Body of pancreas (tissue), 4 donors: ENCODE data around the gene DYNLT5. TPM values are rescaled to one million over a fixed set of nuclear protein-coding genes. Genes with fewer than 3 reads are reported as not detected.

Source experiments
- ATAC-seq: fragments of 150-250 bp; one replicate; pipeline ENCODE4 v1.9.1; 2016
- DNase-seq, 4 donors: peaks; one replicate each; pipeline ENCODE4 v3.0.0-alpha.2; 2019
- H3K27ac ChIP-seq, 4 donors: fragments of 200-600 bp; sonication (generic); 1 replicate in 3 of 4; 2 replicates in 1 of 4; pipeline versions ENCODE4 v1.5.1 to v1.6.1; 2016 to 2019; ENCODE audit warnings: mild to moderate bottlenecking in 1 of 4, mixed read lengths in 1 of 4, moderate library complexity in 1 of 4
- H3K27me3 ChIP-seq, 2 donors: fragments of 200-600 bp; sonication (generic); one replicate each; pipeline ENCODE4 v1.6.0; 2016; ENCODE audit warnings: mild to moderate bottlenecking in 1 of 2
- H3K36me3 ChIP-seq, 2 donors: fragments of 200-600 bp; sonication (generic); replicated peaks in 1 of 2; 2 replicates each; pipeline ENCODE4 v1.5.1; 2016; ENCODE audit warnings: low read depth in 2 of 2; ENCODE audit not compliant: insufficient read depth in 1 of 2
- H3K4me1 ChIP-seq: fragments of 200-600 bp; sonication (generic); one replicate; pipeline ENCODE4 v1.6.0; 2016
- H3K4me3 ChIP-seq, 2 donors: fragments of 200-600 bp; sonication (generic); 1 replicate in 1 of 2; 2 replicates in 1 of 2; pipeline ENCODE4 v1.5.1; 2016 to 2019
- H3K9me3 ChIP-seq, 3 donors: fragments of 200-600 bp; sonication (generic); 1 replicate in 2 of 3; 2 replicates in 1 of 3; pipeline ENCODE4 v1.5.1; 2016
- CTCF ChIP-seq, 7 experiments: fragments of 450-650 bp in 4 of 7; fragments of 200-600 bp in 3 of 7; sonication (generic) in 3 of 7; IDR thresholded peaks; one replicate each; pipeline ENCODE4 v1.5.1; 2016 to 2019; ENCODE audit warnings: antibody characterized with exemption in 7 of 7
- POLR2A ChIP-seq, 3 donors: fragments of 450-650 bp; IDR thresholded peaks; one replicate each; pipeline ENCODE4 v1.6.1; 2016; ENCODE audit warnings: antibody characterized with exemption in 3 of 3, mild to moderate bottlenecking in 2 of 3
- WGBS, 2 donors: methylation state at CpG; one replicate each; pipeline ENCODE4 v1.1.5; 2017; 5-methylcytosine and 5-hydroxymethylcytosine counted together
- intact Hi-C: fragments of 100-400 bp; cut with DNase I; formaldehyde crosslinking; loops from one replicate; pipeline ENCODE4 v1.15.1; 2023
- total RNA-seq, 2 donors: library from RNA; depleted of rRNA; stranded (reverse); fragments of >200 nt; gene quantifications; one replicate each; pipeline ENCODE4 v1.1.0, GENCODE V29; 2016

Gene DYNLT5
- total RNA-seq, 2 donors from 2014 or later = not detected

DNA sequence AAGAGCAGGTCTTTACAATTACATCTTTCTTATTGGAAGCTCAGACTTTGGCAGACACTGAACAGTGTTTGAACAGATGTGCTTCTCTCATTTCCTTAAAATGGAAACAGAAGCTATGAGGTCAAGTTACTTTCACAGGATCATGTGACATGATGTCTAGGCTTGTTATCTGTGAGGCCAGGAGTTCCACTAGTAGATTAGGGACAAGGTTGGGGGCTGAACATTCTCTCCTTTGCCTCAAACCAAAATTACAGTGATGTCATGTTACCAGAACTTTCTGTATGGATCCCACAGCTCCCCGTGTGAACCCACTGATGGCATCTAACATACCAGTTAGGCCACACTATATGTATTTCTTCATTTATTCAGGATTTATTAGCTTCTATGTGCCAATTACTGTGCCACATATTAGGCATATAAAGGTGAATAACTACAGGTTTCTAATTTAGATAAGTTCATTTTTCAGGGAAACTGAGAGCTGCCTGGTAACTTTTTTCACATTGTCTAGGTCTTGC, 6.0 kb downstream of the DYNLT5 start:
- DNase-seq = no peak
- intact Hi-C loops = no loop called here
- H3K4me1 ChIP-seq = no peaks in the 10 kb centered on the region
- no peaks in the 10 kb centered on the region for H3K27me3 ChIP-seq
- H3K36me3 ChIP-seq = no peaks in the 10 kb centered on the region
- no peak for ATAC-seq
- H3K4me3 ChIP-seq = no peak overlapping the region
- H3K9me3 ChIP-seq = no peaks in the 10 kb centered on the region
- H3K27ac ChIP-seq = no peak overlapping the region
- TF ChIP-seq CTCF (IDR thresholded peaks at IDR 0.05) (no peak), POLR2A (IDR thresholded peaks at IDR 0.05) (no peak)
- WGBS, 2 donors = 75 to 80% methylated on average over 1 of the region's 1 CpG

DNA sequence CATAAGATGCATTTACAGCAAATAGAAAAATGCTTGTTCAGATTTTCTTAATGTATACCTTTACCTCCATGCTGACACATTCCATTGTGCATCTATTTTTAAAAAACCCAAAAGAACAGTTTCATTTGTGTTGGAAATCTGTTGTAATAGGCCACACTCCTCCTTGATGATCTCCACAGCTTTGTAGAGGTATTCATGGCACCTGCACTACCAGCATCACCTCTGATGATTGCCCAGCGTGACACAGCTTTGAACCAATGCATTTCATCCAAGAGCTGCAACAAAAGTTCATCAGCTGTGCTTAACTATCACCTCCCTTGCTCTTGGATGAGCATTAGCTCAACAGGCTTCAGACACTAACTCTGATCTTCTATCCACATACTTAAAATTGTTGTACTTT, 8.2 kb downstream of the DYNLT5 start:
- Histone ChIP-seq H3K36me3 (no peaks in the 10 kb centered on the region), H3K27me3 (no peaks in the 10 kb centered on the region), H3K4me3 (no peak overlapping the region), H3K9me3 (no peaks in the 10 kb centered on the region), H3K27ac (no peak overlapping the region), H3K4me1 (no peaks in the 10 kb centered on the region)
- no peak for ATAC-seq
- 85 to 89% methylated on average over 1 of the region's 1 CpG for WGBS, 2 donors
- DNase-seq = no peak
- intact Hi-C loops = loop anchor here (10.0 kb wide), 1 partner anchor 394 kb away; no protein-coding TSS in a partner anchor
- no peak for TF ChIP-seq CTCF (IDR thresholded peaks at IDR 0.05)
- TF ChIP-seq POLR2A (IDR thresholded peaks at IDR 0.05) = no peak

DNA sequence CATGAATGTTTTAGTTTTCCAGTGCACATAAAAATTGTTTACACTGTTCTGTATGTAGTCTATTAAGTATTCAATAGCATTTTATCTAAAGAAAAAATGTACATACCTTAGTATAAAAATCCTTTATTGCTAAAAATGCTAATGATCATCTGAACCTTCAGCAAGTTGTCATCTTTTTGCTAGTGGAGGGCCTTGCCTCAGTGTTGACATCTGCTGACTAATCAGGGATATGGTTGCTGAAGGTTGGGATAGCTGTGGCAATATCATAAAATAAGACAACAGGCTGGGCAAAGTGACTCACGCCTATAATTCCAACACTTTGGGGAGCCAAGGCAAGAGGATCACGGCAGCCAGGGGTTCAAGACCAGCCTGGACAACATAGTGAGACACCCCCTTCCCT, 9.0 kb downstream of the DYNLT5 start:
- DNase-seq (no peak), ATAC-seq (no peak)
- 81 to 82% methylated on average over 2 of the region's 2 CpGs for WGBS, 2 donors
- Histone ChIP-seq H3K4me1 (no peaks in the 10 kb centered on the region), H3K4me3 (no peak overlapping the region), H3K36me3 (no peaks in the 10 kb centered on the region), H3K27me3 (no peaks in the 10 kb centered on the region), H3K27ac (no peak overlapping the region), H3K9me3 (no peaks in the 10 kb centered on the region)
- no peak for TF ChIP-seq CTCF (IDR thresholded peaks at IDR 0.05)
- no peak for TF ChIP-seq POLR2A (IDR thresholded peaks at IDR 0.05)
- intact Hi-C loops = loop anchor here (10.0 kb wide), 1 partner anchor 394 kb away; no protein-coding TSS in a partner anchor

DNA sequence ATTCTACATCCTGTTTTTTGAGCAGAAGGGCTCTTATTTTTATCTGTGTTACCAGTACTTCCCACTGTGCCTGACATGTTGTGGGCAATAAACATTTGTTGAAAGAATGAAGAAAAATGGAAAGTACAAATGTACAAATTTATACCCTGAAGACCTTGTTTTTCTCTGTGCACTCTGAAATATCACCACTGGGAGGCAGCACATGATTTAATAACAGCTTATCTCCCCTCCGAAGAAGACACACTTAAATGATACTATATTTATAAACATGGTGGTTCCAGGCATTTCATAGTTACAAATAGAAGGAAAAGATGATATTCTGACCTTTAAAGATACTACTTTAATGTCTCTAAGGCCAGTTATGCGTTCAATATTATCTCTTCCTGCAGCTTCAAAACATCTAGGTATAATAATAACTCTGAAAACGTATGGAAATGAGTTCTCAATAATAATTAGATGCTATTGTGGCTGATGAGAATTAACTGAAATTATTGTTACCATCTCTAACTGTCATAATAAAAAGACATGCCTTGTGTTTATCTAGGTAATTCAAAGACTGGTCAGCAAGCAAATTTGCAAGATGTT, 12.8 kb downstream of the DYNLT5 start:
- ATAC-seq (peak; percentile 50), DNase-seq (peak; percentile 34 to 62 (median 52))
- 13 to 15% methylated on average over 3 of the region's 3 CpGs for WGBS, 2 donors
- TF ChIP-seq CTCF (IDR thresholded peaks at IDR 0.05) (peak in 6 of 7 experiments; percentile 49 to 75 (median 65)), POLR2A (IDR thresholded peaks at IDR 0.05) (no peak)
- Histone ChIP-seq H3K27ac (no peak overlapping the region), H3K36me3 (no peaks in the 10 kb centered on the region), H3K27me3 (no peaks in the 10 kb centered on the region), H3K9me3 (no peaks in the 10 kb centered on the region), H3K4me1 (no peaks in the 10 kb centered on the region), H3K4me3 (no peak overlapping the region)
- intact Hi-C loops = loop anchor here (10.0 kb wide), 1 partner anchor 390 kb away; no protein-coding TSS in a partner anchor

- intact Hi-C loops = loop anchor here (10.0 kb wide), 1 partner anchor 387 kb away; no protein-coding TSS in a partner anchor
- Histone ChIP-seq H3K4me1 (no peaks in the 10 kb centered on the region), H3K9me3 (no peaks in the 10 kb centered on the region), H3K36me3 (no peaks in the 10 kb centered on the region), H3K27ac (no peak overlapping the region), H3K27me3 (no peaks in the 10 kb centered on the region), H3K4me3 (no peak overlapping the region)
- ATAC-seq (no peak), DNase-seq (no peak)
- no peak for TF ChIP-seq POLR2A (IDR thresholded peaks at IDR 0.05)
- no peak for TF ChIP-seq CTCF (IDR thresholded peaks at IDR 0.05)
Observed at GRCh38 chr1:66767626-66768025, 15.4 kb downstream of the DYNLT5 start.
